HG03457 (cell line): ENCODE results near the gene HAVCR2.

Experiments used
- ATAC-seq: cut with Tn5 transposase; IDR thresholded peaks from one replicate; pipeline ENCODE4 v1.9.1; 2021; ENCODE audit warnings: moderate number of reproducible peaks; ENCODE audit not compliant: unreplicated experiment

HAVCR2 gene

GRCh38 chr5:157108976-157109375 is at the start of gene HAVCR2:
TSS of gene HAVCR2 (minus strand) at chr5:157109044. CDS start at chr5:157108983, 61 bp downstream.
- ATAC-seq = peak; percentile 82

GRCh38 chr5:157157293-157157891 is 48.5 kb upstream of the HAVCR2 start:
- ATAC-seq = no peak

DNA sequence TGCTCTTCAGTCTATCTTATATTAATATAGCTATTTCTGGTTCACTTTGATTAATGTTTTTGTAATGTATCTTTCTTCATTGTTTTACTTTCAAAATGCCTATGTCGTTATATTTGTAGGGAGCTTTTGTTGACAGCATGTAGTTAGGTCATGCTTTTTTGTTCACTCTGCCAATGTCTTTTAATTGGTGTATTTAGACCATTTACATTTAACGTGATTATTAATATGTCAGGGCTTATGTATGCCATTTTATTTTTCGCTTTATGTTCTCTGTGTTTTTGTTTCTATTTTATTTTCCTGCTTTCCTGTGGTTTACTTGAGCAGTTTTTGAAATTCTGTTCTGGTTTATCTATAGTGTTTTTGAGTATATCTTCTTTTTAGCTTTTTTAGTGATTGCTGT is 46.5 kb upstream of the HAVCR2 start:
- ATAC-seq = no peak

- no peak for ATAC-seq
These were observed 42.2 kb upstream of the HAVCR2 start for GRCh38 chr5:157150995-157151394.

- ATAC-seq = no peak
These were observed 40.1 kb upstream of the HAVCR2 start for GRCh38 chr5:157148734-157149615.

DNA sequence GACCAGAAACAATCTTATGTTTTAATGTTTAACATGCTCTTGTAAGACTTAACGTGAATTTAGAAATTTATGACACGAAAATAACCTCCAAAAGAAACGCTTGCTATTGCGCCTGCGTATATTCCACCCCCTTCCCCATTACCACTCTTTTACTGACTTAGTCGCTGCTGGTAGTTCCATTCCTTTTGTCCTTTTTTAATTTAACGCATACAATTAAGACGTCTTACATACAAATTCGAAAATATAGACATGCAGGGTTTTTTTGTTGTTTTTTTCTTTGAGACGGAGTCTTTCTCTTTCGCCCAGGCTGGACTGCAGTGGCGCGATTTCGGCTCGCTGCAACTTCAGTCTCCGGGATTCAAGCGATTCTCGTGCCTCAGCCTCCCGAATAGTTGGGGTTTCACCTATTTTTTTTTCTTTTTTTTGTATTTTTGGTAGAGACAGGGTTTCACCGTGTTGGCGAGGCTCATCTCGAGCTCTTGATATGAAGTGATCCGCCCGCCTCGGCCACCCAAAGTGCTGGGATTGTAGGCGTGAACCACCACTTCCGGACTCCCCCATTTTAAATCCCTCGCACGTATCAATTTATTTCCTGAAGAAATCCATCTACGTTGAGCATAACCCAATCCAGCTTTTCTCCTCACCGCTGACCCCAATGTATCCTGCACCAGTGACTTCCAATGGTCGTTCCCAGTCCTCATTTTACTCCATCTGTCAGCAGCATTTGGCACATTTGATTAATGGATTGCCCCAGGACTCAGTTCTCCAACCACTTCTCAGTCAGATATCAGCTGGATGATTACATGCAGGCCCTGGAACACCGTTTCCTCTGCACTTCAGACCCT is 34.5 kb upstream of the HAVCR2 start:
- ATAC-seq = peak; percentile 26

DNA sequence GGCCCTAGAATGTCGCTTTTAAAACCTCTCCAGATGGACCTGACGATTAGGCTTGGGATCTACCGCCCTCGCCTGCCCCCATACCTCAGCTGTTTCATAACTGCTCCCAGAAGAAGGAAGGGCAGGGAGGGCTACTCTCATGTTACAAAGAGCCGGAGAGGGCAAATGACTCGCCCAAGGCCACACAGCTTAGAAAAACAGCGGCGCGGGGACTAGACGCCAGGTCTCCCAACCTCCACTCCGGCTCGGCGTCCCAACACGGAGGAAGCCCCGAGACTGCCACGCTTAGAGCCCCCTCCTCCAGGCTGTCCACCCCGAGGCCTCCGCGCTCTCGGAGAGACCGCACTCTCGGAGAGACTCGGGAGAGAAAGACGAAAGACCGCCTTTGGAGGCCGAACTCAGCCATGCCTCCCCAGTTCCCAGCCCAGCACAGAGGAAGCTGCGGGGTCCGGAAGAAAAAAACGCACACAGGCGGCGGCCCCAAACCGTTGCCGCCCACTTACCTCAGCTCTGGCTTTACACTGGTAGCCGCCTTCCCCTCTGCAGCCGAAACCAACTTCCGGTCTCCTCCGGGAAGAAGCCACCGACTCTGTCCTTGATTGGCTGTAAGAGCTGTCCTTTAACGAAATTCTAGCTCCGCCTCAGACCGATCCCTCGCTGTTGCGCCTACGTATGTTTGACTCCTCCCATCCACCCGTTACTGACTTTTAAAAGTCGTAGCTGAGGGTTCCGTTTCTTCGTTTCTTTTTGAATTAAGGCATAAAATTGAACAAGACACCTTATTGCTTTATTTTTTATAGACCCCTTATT is 33.7 kb upstream of the HAVCR2 start, which contains the start of gene MED7:
Gene MED7, minus strand, starts transcription at position 549 of the 810 bp plus-strand sequence. CDS start 3,434 bp downstream, outside the sequence.
- ATAC-seq = peak; percentile 100

DNA sequence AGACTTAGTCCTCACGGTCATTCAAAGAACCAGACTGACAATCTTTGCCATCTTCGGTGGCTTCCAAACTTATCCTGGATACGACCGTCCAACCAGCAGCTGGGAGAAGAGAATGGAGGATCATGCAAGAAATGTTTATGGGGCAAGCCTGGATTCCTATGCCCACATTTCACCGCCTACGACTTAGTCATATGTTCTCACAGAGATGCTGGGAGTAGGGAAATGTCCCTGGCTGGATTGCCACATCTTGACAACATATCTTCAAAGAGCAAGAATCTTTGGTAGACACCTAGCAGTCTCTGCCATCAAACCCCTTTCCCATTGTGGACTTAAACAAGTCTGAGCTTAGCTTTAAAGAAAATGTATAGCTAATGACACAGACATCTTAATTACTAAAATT is 28.8 kb upstream of the HAVCR2 start:
- ATAC-seq = no peak

GRCh38 chr5:157132281-157132612 is 23.4 kb upstream of the HAVCR2 start:
- ATAC-seq = no peak

GRCh38 chr5:157130925-157131324 is 22.1 kb upstream of the HAVCR2 start:
- ATAC-seq = no peak

GRCh38 chr5:157121709-157122108 is 12.9 kb upstream of the HAVCR2 start:
- no peak for ATAC-seq

- no peak for ATAC-seq
These were observed 11.3 kb upstream of the HAVCR2 start for GRCh38 chr5:157120102-157120501.

DNA sequence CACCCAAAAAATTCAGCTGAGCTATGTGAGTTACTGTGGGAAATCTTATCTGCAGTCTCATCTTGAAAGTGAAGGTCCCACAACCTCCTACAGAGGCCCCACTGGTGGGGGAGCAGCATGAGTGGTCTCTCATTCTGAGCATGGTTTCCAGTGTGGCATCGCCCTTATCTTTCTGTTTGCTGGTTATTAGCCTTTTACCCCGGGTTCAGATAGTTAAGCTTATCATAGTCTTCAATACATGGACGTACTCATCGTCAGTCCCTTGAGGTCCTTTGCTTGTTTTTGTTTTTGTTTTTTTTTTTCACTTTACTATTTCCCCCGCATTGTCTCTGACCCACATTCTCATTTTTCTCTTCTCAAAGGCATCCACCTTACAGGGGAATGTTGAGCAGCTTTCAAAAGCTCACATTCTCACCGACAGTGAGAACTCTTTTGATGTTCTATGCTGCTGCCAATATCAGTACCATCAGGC is 7.7 kb upstream of the HAVCR2 start:
- no peak for ATAC-seq

- no peak for ATAC-seq
These were observed 6.7 kb upstream of the HAVCR2 start for GRCh38 chr5:157115502-157115901.

GRCh38 chr5:157115012-157115411 is 6.2 kb upstream of the HAVCR2 start:
- ATAC-seq = no peak

DNA sequence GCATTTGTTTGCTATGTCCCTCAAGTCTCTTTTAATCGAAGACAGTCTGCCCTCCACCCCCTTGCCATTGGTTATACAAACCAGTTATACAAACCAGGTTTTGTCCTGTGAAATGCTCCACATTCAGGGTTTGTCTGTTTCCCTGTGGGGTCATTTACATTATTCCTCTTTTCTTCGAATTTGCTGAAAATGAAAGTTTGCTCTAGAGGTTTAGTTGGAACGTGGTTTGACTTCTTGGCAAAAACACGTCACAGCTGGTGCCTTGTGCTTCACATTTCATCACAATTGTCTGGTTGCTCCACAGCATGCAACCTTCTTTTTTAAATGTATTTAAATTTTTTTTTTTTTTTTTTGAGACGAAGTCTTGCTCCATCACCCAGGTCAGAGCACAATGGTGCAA is 4.2 kb upstream of the HAVCR2 start:
- no peak for ATAC-seq

DNA sequence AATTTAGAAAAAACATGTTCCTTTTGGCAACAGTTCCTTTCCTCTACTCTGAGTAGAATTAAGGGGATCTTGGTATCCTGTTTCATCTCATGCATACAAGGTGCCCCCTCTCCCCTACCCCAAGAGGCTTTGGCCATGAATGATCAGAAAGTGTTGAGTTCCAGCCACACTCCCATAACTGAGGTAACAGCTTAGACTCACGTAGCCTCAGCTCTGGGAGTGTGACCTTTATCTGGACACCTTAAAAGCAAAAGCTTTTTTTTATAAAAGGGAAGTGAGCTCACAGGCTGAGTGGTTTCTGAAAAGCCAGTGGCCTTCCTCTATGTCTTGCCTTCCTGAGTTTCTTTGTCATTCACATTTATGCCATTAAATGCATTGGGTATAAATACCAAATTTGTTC is 900 bp upstream of the HAVCR2 start:
- peak; percentile 75 for ATAC-seq

- no peak for ATAC-seq
These were observed 1.3 kb downstream of the HAVCR2 start for GRCh38 chr5:157107508-157107907.

GRCh38 chr5:157106630-157107461 is 2.0 kb downstream of the HAVCR2 start:
- no peak for ATAC-seq
